Measurements from ENCODE around the gene ITGAD.

Gene ITGAD

GRCh38 chr16:31402687-31403086, 9.6 kb downstream of the ITGAD start:
- Histone ChIP-seq H3K27ac (ENCODE audit: insufficient read depth, low read depth, low read length, poor library complexity, severe bottlenecking) (no peak overlapping the region), H3K36me3 (ENCODE audit: control insufficient read depth, insufficient read depth, low read length) (no peaks in the 10 kb centered on the region), H3K4me3 (ENCODE audit: insufficient read depth, low read depth, low read length) (no peak overlapping the region), H3K27me3 (ENCODE audit: control insufficient read depth, insufficient read depth, low read length, poor library complexity, severe bottlenecking) (no peaks in the 10 kb centered on the region), H3K4me1 (ENCODE audit: control insufficient read depth, insufficient read depth, low read length) (no peaks in the 10 kb centered on the region), H3K9me3 (ENCODE audit: control insufficient read depth, low read length) (no peaks in the 10 kb centered on the region)
- WGBS, 2 experiments, result 88 to 96% methylated on average over 1 of the region's 1 CpG

DNA sequence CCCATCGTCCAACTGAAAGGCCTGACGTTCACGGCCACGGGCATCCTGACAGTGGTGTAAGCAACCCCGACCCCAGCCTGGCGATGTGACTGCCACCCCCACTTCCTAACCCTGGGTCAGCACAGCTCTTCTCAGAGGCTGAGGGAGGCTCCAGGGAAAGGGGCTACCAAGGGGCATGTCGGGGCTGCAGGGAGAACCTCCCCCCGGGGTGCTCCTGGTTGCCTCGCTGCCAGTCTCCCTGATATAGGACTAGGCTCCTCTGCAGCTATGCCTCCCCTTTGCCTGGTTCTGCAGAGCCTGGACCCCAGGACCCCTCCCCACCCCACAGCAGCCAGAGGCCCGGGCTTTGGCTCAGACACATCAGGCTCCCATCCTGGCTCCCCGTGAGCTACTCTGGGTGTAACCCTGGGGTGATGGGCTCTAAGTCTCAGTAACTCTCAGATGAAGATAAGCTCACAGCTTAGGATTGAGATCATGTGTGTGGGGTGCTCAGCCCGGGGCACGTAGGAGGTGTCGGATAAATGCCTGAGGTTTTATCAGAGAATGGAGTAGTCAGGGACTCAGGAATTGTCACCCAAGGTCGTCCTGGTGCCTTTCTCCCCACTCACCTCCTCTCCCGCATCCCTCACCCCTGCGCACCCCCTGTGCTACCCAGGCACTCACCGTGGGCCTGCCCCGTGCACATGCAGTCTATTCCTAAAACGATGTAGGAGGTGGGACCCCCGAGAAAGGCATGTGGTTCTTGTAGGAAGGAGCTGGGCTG, 10.6 kb downstream of the ITGAD start:
- H3K4me3 ChIP-seq (ENCODE audit: insufficient read depth, low read depth, low read length), result no peak overlapping the region
- 89 to 91% methylated on average over 21 of the region's 21 CpGs for WGBS, 2 experiments

DNA sequence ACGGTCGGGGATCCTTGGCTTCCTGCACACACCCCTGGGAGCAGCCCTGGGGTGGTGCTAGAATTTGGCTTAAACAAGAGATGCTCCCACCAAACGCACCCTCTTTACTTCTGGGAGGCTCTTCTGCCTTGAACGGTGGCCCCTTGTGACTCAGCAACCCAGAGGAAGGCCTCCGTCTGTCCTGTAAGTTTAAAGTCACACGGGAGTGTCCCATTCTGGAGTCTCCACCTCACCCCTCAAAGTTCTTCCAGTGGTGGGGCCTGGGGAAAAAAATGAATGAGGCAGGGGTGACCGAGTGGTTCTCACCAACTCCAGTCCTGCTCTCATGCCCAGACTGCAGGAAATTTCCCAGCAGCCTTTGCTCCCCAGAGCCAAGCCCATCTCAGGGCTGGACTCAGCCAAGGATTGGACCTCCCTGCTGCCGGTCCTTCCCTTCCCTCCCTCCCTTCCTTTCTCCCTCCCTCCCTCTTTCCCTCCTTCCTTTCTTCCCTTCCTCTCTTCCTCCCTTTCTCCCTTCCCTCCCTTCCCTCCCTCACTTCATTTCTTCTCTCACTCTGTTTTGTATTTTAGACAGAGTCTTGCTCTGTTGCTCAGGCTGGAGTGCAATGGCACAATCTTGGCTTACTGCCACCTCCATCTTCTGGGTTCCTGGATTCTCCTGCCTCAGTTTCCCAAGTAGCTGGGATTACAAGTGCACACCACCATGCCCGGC, 11.4 kb downstream of the ITGAD start:
- Histone ChIP-seq H3K36me3 (ENCODE audit: control insufficient read depth, insufficient read depth, low read length) (no peaks in the 10 kb centered on the region), H3K27me3 (ENCODE audit: control insufficient read depth, insufficient read depth, low read length, poor library complexity, severe bottlenecking) (no peaks in the 10 kb centered on the region), H3K9me3 (ENCODE audit: control insufficient read depth, low read length) (no peaks in the 10 kb centered on the region), H3K4me3 (ENCODE audit: insufficient read depth, low read depth, low read length) (no peak overlapping the region), H3K27ac (ENCODE audit: insufficient read depth, low read depth, low read length, poor library complexity, severe bottlenecking) (no peak overlapping the region), H3K4me1 (ENCODE audit: control insufficient read depth, insufficient read depth, low read length) (no peaks in the 10 kb centered on the region)
- WGBS, 2 experiments, result 83 to 85% methylated on average over 9 of the region's 9 CpGs

More for the DNA sequence above, 10.6 kb downstream of the ITGAD start:
- Histone ChIP-seq H3K36me3 (ENCODE audit: control insufficient read depth, insufficient read depth, low read length) (no peaks in the 10 kb centered on the region), H3K4me1 (ENCODE audit: control insufficient read depth, insufficient read depth, low read length) (no peaks in the 10 kb centered on the region), H3K27ac (ENCODE audit: insufficient read depth, low read depth, low read length, poor library complexity, severe bottlenecking) (no peak overlapping the region), H3K9me3 (ENCODE audit: control insufficient read depth, low read length) (no peaks in the 10 kb centered on the region), H3K27me3 (ENCODE audit: control insufficient read depth, insufficient read depth, low read length, poor library complexity, severe bottlenecking) (no peaks in the 10 kb centered on the region)

GRCh38 chr16:31407406-31407805, 14.3 kb downstream of the ITGAD start:
- H3K27ac ChIP-seq (ENCODE audit: insufficient read depth, low read depth, low read length, poor library complexity, severe bottlenecking), result no peak overlapping the region
- 88 to 91% methylated on average over 8 of the region's 8 CpGs for WGBS, 2 experiments
- no peak overlapping the region for H3K4me3 ChIP-seq (ENCODE audit: insufficient read depth, low read depth, low read length)
- no peaks in the 10 kb centered on the region for H3K36me3 ChIP-seq (ENCODE audit: control insufficient read depth, insufficient read depth, low read length)
- H3K9me3 ChIP-seq (ENCODE audit: control insufficient read depth, low read length), result no peaks in the 10 kb centered on the region
- H3K27me3 ChIP-seq (ENCODE audit: control insufficient read depth, insufficient read depth, low read length, poor library complexity, severe bottlenecking), result no peaks in the 10 kb centered on the region
- no peaks in the 10 kb centered on the region for H3K4me1 ChIP-seq (ENCODE audit: control insufficient read depth, insufficient read depth, low read length)

GRCh38 chr16:31409433-31409832, 16.3 kb downstream of the ITGAD start:
- H3K27me3 ChIP-seq (ENCODE audit: control insufficient read depth, insufficient read depth, low read length, poor library complexity, severe bottlenecking), result no peaks in the 10 kb centered on the region
- no peaks in the 10 kb centered on the region for H3K4me1 ChIP-seq (ENCODE audit: control insufficient read depth, insufficient read depth, low read length)
- H3K9me3 ChIP-seq (ENCODE audit: control insufficient read depth, low read length), result no peaks in the 10 kb centered on the region
- no peak overlapping the region for H3K4me3 ChIP-seq (ENCODE audit: insufficient read depth, low read depth, low read length)
- no peaks in the 10 kb centered on the region for H3K36me3 ChIP-seq (ENCODE audit: control insufficient read depth, insufficient read depth, low read length)
- 80 to 84% methylated on average over 3 of the region's 3 CpGs for WGBS, 2 experiments
- H3K27ac ChIP-seq (ENCODE audit: insufficient read depth, low read depth, low read length, poor library complexity, severe bottlenecking), result no peak overlapping the region

DNA sequence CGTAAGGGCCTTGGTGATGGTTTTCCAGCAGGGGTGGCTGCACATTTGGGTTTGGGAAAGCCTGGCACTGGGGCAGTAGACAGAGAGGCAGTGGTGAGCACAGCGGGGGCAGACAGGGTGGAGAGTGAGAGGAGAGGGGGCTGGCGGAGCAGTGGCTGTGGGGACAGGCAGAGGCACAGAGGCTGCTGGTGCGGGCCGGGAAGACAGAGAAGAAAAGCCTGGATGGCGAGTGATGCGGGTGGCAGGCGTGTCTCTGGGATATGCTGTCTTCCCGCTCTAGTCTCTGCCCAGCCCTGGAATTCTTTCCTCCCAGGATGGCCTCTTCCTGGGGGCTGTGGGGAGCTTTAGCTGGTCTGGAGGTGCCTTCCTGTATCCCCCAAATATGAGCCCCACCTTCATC, 16.9 kb downstream of the ITGAD start:
- Histone ChIP-seq H3K27me3 (ENCODE audit: control insufficient read depth, insufficient read depth, low read length, poor library complexity, severe bottlenecking) (no peaks in the 10 kb centered on the region), H3K36me3 (ENCODE audit: control insufficient read depth, insufficient read depth, low read length) (no peaks in the 10 kb centered on the region), H3K4me3 (ENCODE audit: insufficient read depth, low read depth, low read length) (no peak overlapping the region), H3K4me1 (ENCODE audit: control insufficient read depth, insufficient read depth, low read length) (no peaks in the 10 kb centered on the region), H3K9me3 (ENCODE audit: control insufficient read depth, low read length) (no peaks in the 10 kb centered on the region), H3K27ac (ENCODE audit: insufficient read depth, low read depth, low read length, poor library complexity, severe bottlenecking) (no peak overlapping the region)
- 88 to 90% methylated on average over 9 of the region's 9 CpGs for WGBS, 2 experiments

GRCh38 chr16:31411024-31411844, 18.1 kb downstream of the ITGAD start:
- Histone ChIP-seq H3K9me3 (ENCODE audit: control insufficient read depth, low read length) (no peaks in the 10 kb centered on the region), H3K27ac (ENCODE audit: insufficient read depth, low read depth, low read length, poor library complexity, severe bottlenecking) (no peak overlapping the region), H3K4me3 (ENCODE audit: insufficient read depth, low read depth, low read length) (no peak overlapping the region), H3K27me3 (ENCODE audit: control insufficient read depth, insufficient read depth, low read length, poor library complexity, severe bottlenecking) (no peaks in the 10 kb centered on the region), H3K4me1 (ENCODE audit: control insufficient read depth, insufficient read depth, low read length) (no peaks in the 10 kb centered on the region), H3K36me3 (ENCODE audit: control insufficient read depth, insufficient read depth, low read length) (no peaks in the 10 kb centered on the region)
- WGBS, 2 experiments, result 86 to 87% methylated on average over 22 of the region's 22 CpGs

- Histone ChIP-seq H3K4me3 (ENCODE audit: insufficient read depth, low read depth, low read length) (no peak overlapping the region), H3K27me3 (ENCODE audit: control insufficient read depth, insufficient read depth, low read length, poor library complexity, severe bottlenecking) (no peaks in the 10 kb centered on the region), H3K27ac (ENCODE audit: insufficient read depth, low read depth, low read length, poor library complexity, severe bottlenecking) (no peak overlapping the region), H3K36me3 (ENCODE audit: control insufficient read depth, insufficient read depth, low read length) (no peaks in the 10 kb centered on the region), H3K4me1 (ENCODE audit: control insufficient read depth, insufficient read depth, low read length) (no peaks in the 10 kb centered on the region), H3K9me3 (ENCODE audit: control insufficient read depth, low read length) (no peaks in the 10 kb centered on the region)
- 92 to 95% methylated on average over 10 of the region's 10 CpGs for WGBS, 2 experiments
Observed at GRCh38 chr16:31412750-31413149, 19.6 kb downstream of the ITGAD start.

DNA sequence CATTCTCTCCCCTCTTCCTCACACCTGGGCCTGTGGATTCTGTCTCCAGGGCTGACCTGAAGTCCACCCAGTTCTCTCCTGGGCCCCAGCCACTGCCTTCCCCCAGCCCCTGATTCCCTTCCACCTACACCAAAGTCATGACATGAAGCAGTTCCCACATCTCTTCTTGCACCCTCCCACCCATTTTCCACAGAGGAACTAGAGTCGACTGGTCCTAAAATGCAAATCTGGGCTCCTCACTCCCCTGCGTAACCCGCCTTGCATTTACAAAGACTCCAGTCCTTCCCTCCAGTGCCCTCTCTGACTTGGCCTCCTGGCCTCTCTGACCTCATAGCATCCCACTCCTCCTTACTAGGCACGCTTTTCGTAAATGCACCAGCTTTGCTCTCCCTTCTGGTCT, 20.2 kb downstream of the ITGAD start:
- Histone ChIP-seq H3K4me3 (ENCODE audit: insufficient read depth, low read depth, low read length) (no peak overlapping the region), H3K9me3 (ENCODE audit: control insufficient read depth, low read length) (no peaks in the 10 kb centered on the region), H3K27ac (ENCODE audit: insufficient read depth, low read depth, low read length, poor library complexity, severe bottlenecking) (no peak overlapping the region), H3K27me3 (ENCODE audit: control insufficient read depth, insufficient read depth, low read length, poor library complexity, severe bottlenecking) (no peaks in the 10 kb centered on the region), H3K36me3 (ENCODE audit: control insufficient read depth, insufficient read depth, low read length) (no peaks in the 10 kb centered on the region), H3K4me1 (ENCODE audit: control insufficient read depth, insufficient read depth, low read length) (no peaks in the 10 kb centered on the region)
- WGBS, 2 experiments, result 92 to 93% methylated on average over 5 of the region's 5 CpGs

DNA sequence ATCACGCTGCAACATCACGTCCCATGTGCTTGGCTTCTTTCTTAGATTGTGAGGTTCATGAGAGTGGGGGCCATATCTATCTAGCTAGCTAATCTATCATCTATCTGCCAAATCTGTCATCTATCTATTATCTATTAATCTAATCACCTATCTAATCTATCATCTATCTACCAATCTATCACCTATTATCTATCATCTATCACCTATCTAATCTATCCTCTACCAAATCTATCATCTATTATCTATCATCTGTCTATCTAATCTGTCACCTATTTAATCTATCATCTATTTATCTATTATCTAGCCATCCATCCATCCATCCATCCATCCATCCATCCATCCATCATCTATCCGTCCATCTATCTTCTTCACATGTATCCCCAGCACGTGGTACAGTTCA, 20.8 kb downstream of the ITGAD start:
- no peak overlapping the region for H3K27ac ChIP-seq (ENCODE audit: insufficient read depth, low read depth, low read length, poor library complexity, severe bottlenecking)
- H3K27me3 ChIP-seq (ENCODE audit: control insufficient read depth, insufficient read depth, low read length, poor library complexity, severe bottlenecking), result no peaks in the 10 kb centered on the region
- WGBS, 2 experiments, result 91% methylated on average over 4 of the region's 4 CpGs
- H3K36me3 ChIP-seq (ENCODE audit: control insufficient read depth, insufficient read depth, low read length), result no peaks in the 10 kb centered on the region
- no peaks in the 10 kb centered on the region for H3K9me3 ChIP-seq (ENCODE audit: control insufficient read depth, low read length)
- no peak overlapping the region for H3K4me3 ChIP-seq (ENCODE audit: insufficient read depth, low read depth, low read length)
- no peaks in the 10 kb centered on the region for H3K4me1 ChIP-seq (ENCODE audit: control insufficient read depth, insufficient read depth, low read length)

Measured in ectodermal cell (in vitro differentiated cells).